IPS-NIHi11 (cell line): ENCODE measurements around the gene PLCG1.

Source experiments
- DNase-seq: peaks from one replicate; pipeline ENCODE4 v3.0.0; 2012; ENCODE audit warnings: mixed read lengths, low spot score

The PLCG1 gene

GRCh38 chr20:41167118-41167470, 29.8 kb downstream of the PLCG1 start:
- no peak for DNase-seq

DNA sequence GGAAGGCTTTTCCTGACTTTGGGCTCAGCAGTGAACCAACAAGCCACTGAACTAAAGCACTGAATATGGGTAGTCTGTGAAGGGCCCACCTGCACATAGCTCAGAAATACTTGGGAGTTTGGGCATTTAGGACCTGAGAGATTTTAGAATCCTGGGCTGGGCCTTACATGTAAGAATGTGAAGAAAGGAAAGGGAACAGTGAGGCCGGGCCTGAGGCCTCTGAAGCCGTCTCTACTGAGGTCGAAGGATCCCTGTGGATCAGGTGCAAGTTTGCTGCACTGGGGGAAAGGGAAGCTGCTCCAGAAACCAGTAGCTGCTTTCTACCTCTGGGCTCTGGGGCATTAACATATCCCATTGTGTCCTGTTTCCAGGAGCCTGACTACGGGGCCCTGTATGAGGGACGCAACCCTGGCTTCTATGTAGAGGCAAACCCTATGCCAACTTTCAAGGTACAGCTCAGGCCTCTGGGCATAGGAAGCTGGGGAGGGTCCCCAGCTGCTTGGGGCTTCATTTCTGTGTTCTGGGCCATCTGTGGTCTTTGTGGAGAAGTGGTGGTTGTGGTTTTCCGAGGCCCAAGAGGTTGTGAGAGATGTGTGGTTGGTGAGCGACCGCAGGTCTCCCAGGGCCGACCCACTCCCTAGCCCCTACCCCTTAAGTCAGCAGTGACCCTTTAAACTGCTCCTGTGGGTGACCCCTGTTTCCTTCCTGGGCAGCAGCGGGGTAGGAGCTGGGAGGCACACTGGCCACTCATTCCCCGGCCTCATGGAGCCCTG, 30.3 kb downstream of the PLCG1 start:
- DNase-seq: no peak

DNA sequence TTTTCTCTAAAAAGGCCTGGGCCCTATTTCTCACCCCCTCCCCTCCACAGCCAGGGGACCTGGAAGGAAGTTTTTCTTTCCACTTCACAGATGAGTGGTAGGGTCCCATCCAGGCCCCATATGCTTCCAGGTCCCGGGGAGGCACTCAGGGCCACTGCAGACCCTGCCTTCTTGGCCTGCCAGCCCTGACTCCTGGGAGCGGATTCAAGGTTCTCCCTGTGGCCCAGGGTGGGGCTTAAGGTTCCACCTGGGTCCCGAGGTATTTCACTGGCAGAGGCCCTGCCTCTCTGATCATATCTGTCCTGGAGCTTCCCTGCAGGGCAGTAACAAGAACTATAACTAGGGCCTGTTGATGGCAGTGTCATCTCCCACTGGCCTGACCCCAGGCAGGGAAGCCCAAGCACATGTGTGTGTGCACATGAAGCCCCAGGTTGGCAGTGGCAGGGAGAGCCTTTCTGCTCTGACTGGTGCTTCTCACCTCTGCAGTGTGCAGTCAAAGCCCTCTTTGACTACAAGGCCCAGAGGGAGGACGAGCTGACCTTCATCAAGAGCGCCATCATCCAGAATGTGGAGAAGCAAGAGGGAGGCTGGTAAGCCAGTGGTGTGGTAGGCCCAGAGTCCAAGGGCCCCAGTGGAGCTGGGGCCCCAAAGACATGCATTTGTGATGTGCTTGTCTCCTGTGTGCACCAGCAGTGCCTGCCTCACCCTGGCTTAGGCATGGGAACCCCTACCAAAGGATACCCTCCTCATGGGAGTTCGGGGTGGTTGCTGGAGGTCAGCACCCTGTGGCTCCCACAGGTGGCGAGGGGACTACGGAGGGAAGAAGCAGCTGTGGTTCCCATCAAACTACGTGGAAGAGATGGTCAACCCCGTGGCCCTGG, 31.2 kb downstream of the PLCG1 start:
- no peak for DNase-seq

- DNase-seq: no peak
Observed at GRCh38 chr20:41169162-41169690, 31.9 kb downstream of the PLCG1 start.

DNA sequence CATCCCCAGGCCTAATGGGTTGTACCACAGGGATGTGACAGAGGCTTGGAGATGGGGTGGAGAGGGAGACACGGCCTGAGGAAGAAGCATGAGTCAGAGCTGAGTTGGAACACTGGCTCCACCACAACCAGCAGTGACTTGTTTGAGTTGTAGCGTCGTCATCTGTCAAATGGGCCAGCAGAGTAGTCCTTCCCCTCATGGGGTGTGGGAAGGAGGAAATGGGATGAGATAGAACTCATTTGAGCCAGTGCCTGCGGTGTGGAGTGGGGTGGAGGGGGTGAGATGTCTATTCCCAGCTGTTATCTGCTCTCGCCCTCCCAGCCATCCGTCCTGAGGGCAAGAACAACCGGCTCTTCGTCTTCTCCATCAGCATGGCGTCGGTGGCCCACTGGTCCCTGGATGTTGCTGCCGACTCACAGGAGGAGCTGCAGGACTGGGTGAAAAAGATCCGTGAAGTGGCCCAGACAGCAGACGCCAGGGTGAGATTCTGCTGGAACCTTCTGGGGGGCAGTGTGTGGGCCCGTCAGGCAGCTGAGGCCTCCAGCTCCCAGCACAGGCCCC, 32.5 kb downstream of the PLCG1 start:
- DNase-seq: no peak

DNA sequence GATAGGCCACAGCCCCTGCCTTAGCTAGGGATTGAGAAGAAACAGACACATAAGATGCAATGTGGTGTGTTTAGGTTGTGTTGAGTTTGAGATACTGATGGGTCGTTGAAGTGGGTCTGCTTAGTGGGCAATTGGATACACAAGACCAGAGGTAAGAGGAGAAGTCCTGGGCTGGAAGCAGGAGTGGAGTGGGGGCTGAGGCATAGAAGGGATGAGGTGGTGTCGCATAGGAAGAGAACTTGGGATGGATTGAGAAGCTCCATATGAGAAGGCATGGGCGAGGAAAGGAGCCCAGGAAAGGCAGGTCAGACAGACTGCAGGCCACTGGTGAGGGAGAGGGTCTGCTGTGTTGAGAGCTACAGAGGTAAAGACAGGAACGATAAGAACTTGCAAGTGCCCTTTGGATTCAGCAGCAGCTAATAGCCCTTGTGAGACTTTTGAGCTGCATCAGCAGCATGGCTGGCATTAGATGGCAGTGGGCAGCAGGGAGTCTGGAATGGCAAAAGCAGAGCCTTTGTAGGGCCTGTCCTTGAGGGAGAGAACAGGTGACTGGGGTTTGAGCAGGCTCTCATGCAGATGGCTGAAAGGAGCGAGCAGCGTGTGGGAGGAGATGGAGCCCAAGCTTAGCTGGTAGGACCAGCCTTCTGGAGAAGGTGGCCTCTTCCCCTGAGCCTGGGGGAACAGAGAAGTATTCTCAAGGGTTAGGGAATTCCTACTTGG, 33.2 kb downstream of the PLCG1 start:
- no peak for DNase-seq

GRCh38 chr20:41171736-41172295, 34.5 kb downstream of the PLCG1 start:
- DNase-seq: no peak

DNA sequence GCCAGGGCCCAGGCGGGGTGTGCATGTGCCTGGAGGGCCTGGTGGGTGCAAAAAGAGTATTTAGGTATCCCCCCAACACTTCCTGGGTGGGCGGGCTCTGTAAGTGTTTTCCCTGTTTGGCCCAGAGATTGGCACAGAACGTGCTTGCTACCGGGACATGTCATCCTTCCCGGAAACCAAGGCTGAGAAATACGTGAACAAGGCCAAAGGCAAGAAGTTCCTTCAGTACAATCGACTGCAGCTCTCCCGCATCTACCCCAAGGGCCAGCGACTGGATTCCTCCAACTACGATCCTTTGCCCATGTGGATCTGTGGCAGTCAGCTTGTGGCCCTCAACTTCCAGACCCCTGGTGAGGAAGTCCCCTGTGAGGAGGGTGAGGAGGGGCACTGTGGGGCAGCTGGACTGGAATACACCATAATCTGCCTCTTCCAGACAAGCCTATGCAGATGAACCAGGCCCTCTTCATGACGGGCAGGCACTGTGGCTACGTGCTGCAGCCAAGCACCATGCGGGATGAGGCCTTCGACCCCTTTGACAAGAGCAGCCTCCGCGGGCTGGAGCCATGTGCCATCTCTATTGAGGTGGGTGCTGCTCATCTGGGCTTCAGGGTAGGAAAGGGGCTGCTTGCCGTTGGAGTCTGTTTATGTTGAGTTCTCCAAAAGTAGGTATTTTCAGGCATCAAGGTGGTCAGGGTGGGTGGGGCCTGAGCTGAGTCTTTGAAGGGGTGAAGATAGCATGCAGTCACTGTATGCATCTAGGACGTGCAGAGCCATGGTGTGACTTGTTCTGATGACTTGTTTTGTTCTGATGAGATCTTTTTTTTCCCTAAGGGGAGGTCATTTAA, 35.2 kb downstream of the PLCG1 start:
- no peak for DNase-seq

DNA sequence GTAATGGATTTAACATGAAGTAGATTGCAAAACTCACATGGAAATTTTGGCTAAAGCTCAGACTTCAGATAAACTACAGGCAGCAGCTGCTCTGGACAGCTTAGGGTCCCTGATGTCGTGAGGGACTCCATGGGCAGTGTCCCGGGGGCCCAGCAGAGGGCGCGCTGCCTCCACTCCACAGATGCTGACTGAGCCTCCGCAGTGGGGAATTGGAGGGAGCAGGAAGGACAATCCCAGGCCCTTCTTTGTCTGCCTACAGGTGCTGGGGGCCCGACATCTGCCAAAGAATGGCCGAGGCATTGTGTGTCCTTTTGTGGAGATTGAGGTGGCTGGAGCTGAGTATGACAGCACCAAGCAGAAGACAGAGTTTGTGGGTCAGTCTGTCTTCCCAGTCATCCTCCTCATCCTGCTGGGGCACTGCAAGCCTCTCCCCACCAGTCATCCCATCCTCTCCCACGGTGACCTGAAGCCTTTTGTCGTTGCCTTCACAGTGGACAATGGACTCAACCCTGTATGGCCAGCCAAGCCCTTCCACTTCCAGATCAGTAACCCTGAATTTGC, 35.9 kb downstream of the PLCG1 start:
- peak; percentile 88 for DNase-seq

GRCh38 chr20:41173791-41174341, 36.5 kb downstream of the PLCG1 start:
- no peak for DNase-seq

GRCh38 chr20:41174373-41174772, 37.0 kb downstream of the PLCG1 start:
- no peak for DNase-seq

DNA sequence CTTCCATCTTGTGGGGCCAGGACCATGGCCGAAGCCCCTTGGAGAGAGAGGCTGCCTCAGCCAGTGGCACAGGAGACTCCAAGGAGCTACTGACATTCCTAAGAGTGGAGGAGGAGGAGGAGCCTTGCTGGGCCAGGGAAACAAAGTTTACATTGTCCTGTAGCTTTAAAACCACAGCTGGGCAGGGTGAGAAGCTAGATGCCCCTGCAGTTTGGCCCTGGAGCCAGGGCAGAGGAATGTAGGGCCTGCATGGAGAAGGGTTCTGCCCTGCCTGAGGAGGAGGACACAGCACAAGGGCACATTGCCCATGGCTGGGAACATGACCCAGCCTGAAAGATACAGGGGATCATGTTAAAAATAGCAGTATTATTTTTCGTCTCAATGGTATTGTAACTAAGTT, 37.4 kb downstream of the PLCG1 start:
- no peak for DNase-seq

GRCh38 chr20:41175201-41175651, 37.9 kb downstream of the PLCG1 start:
- DNase-seq: no peak

DNA sequence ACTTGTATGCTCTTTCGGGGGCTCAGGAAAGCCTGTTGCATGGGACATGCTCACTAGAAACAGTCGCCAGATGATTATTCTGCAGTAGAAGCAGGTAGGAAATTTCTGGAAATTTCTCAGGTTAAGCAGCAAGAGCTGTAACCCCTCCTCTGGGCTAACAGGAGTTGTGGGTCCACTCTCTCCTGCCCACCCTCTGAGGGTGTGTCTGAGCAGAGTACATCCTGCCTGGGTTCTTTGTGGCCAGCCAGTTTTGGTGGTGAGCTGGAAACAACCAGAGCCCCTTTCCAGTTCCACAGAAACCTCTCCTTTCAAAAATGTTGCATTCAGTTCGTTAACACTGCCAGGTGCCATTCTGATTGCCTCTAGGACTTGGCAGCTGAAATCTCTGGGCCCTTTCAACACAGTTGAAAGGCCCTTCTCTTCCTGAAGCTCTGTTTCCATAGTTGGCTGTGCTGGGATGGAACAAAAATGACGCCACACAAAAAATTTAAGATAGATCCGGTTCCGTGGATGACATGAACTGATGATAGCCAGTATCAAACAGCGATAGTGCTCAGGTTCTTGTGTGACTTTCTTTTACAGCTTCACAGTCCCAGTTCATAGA, 38.5 kb downstream of the PLCG1 start:
- no peak for DNase-seq

DNA sequence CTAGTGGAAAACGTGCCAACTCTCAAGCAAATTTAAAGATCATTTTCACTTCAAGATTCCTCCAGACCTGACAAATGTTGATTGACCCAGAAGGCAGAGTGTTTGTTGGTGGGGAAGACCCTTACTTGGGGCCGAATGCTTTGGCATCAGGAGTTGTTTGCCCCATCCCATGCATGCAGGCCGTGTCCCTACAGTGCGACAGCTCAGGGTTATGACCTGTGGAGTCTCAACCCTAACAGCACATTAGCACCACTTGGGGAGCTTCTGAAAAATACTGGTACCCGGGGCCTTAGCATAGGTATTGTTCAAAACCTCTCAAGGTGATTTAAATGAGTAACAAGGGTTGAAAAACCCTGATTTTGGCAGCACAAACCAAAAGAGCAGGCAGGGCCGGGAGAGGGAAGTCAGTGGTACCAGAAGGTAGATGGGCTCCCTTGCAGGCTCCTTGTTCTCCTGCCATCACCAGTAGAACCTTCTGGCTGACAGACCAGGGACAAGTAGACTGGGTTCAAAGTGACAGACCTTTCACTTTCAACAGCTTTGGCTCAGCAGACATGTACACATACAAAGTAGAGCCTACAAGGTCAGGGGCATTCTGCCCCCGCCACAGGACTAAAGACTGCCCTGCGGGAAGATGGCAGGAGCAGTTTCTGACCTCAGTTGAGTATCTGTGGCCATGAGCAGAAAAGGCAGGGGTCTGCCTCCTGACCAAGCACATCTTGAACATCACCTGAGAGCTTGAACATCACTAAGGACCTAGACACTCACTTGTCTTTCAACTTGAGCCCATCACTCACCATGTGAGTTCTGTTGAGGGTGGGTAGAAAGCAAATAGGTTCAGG, 39.6 kb downstream of the PLCG1 start:
- no peak for DNase-seq

DNA sequence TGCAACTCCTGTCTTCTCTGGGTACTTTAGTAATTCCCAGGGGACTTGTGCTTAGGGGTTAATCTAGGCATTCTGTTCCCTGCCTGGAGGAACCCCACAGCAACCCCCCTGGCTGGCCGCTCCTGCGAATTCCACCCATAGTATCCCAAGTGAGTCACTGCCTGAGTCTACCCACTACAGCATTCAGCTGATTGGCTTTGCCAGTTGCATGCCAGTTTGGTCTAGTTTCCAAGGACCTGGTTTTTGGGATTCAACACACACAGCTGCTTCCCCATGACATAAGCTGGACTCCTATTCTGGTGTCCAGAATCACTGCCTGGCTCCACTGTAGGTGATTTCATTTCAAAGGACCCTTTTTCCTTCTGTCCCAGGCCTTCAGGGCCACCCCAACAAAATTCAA, 40.3 kb downstream of the PLCG1 start:
- DNase-seq: no peak

- DNase-seq: no peak
Observed at GRCh38 chr20:41178495-41178894, 41.2 kb downstream of the PLCG1 start.

DNA sequence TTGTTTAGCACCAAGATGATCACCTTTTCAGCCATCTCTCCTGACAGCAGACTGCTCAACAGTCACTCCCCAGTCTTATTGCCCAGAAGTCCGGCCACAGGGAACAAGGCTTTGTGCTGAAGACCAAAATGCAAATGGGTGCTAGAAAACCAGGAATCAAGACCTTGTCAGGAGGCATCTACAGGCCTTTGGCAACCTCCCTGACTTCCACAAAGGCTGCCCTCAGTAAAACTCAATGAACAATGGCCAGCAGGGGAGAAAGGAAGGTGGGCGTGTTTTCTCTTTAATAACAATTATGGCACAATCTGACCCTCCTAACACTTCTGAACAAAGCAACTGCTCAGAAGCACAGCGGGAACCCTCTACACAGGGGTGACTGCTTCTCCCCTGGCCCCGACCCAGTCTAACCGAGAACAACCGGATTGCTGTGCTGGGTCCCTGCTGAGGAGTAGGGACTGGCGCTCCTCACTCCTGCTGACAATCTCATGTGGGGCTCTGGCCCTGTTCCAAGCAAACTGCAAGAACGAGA, 41.6 kb downstream of the PLCG1 start:
- peak; percentile 53 for DNase-seq

DNA sequence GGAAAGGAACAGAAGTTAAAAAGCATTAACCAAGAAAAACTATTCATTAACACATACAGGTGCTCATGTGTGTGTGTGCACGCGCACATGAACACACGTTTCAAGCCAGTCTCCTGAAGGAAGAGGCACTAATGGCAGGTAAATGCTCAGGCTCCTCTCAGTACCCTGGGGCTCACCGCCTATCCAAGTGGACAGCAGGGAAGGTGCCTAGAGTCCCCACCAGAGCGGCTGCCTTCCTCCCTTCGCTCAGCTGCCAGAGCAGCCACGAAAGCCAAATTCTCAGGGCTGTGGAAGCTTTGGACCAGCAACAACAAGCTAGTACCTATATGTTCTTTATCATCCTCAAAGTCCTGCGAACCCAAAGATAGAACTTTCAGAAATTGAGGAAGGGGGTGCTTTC, 42.6 kb downstream of the PLCG1 start:
- no peak for DNase-seq
